ENCODE measurements around the gene IL17RA.

IL17RA gene

DNA sequence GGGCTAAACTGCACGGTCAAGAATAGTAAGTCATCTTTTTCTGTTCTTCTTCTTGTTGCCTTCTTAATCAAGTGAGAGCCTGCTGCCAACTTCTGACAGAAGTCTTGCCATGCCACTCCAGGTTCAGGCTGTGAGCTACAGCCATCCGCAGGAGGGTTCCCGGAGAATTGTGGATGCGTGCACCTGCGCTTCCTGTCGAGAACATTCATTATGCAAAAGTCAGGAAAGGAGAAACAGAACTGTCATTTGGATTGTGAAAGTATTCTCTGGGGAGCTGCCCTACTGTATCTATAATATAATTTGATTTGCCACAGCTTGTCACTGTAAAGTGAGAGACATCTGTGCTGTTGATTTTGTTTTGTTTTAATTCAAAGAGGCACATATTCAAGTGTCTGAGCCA is 12.3 kb downstream of the IL17RA start:
- TF ChIP-seq EZH2 (optimal IDR thresholded peaks at IDR 0.05; ENCODE audit: low read depth, low read length) (no peak), EZH2phosphoT487 (IDR thresholded peaks at IDR 0.05; ENCODE audit: low read length) (no peak), CTCF (IDR thresholded peaks at IDR 0.05; ENCODE audit: low read length) (no peak)
- H3K79me2 ChIP-seq (ENCODE audit: low read length), result peaks cover 4% of the 10 kb centered on the region; the same call in 1 of the 2 replicates
- H3K4me1 ChIP-seq (ENCODE audit: low read length), result no peaks in the 10 kb centered on the region
- no peaks in the 10 kb centered on the region for H3K9me2 ChIP-seq (replicated peaks; ENCODE audit: insufficient read depth, low read length)
- H3F3A ChIP-seq (ENCODE audit: insufficient read depth, low read length), result no peaks in the 10 kb centered on the region
- H3K4me2 ChIP-seq (ENCODE audit: low read depth, low read length), result no peak overlapping the region
- no peak overlapping the region for H2AFZ ChIP-seq (ENCODE audit: low read length)
- H4K20me1 ChIP-seq (ENCODE audit: insufficient read depth, low read length), result no peaks in the 10 kb centered on the region
- no peak overlapping the region for H3K9ac ChIP-seq (ENCODE audit: low read length)
- H3K27ac ChIP-seq (ENCODE audit: low read length), result no peak overlapping the region
- DNase-seq, result no peak
- no peaks in the 10 kb centered on the region for H3K27me3 ChIP-seq (replicated peaks; ENCODE audit: insufficient read depth, low read length)
- no peaks in the 10 kb centered on the region for H3K36me3 ChIP-seq (replicated peaks; ENCODE audit: insufficient read depth, low read length)
- H3K9me3 ChIP-seq (replicated peaks; ENCODE audit: insufficient read depth, low read length), result no peaks in the 10 kb centered on the region
- H3K4me3 ChIP-seq (ENCODE audit: low read length), result no peak overlapping the region

DNA sequence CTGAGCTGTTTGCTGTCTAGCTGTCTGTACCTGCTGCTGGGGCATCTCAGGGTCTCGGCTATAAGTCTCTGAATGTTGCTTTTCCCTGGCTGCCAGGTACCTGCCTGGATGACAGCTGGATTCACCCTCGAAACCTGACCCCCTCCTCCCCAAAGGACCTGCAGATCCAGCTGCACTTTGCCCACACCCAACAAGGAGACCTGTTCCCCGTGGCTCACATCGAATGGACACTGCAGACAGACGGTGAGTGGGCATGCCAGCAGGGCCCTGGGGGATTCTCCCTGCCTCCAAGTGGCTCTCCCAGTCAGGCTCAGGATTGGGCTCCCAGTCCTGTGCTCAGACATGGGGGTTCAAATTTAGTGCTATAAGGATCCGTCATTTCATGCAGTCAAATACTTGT is 12.9 kb downstream of the IL17RA start:
- Histone ChIP-seq H3K27ac (ENCODE audit: low read length) (no peak overlapping the region), H3K4me2 (ENCODE audit: low read depth, low read length) (no peak overlapping the region)

DNA sequence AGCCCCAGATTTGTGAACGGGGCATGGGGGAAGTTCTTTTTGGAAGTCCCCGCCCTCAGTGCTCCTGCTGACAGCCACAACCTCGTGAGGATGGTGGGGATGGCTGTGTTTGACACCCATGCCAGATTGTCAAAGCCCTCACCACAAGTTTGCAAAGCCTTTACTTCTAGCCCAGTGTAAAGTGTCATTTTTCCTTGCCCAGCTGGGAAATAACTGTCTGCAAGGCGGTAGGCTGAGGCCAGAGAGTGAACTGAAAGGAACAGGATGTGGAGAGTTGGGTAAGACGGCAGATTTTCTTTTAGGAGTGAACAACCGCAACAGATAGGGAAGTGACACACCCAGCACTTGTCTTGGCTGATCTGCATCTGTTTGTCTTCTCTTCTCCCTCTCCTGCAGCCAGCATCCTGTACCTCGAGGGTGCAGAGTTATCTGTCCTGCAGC is 13.6 kb downstream of the IL17RA start:
- H3K9me3 ChIP-seq (replicated peaks; ENCODE audit: insufficient read depth, low read length), result no peaks in the 10 kb centered on the region
- H3K4me3 ChIP-seq (ENCODE audit: low read length), result no peak overlapping the region
- TF ChIP-seq EZH2phosphoT487 (IDR thresholded peaks at IDR 0.05; ENCODE audit: low read length), result no peak
- no peak for TF ChIP-seq CTCF (IDR thresholded peaks at IDR 0.05; ENCODE audit: low read length)
- TF ChIP-seq EZH2 (optimal IDR thresholded peaks at IDR 0.05; ENCODE audit: low read depth, low read length), result no peak

More for the DNA sequence above, 12.9 kb downstream of the IL17RA start:
- DNase-seq, result no peak
- H3K36me3 ChIP-seq (replicated peaks; ENCODE audit: insufficient read depth, low read length), result no peaks in the 10 kb centered on the region
- TF ChIP-seq CTCF (IDR thresholded peaks at IDR 0.05; ENCODE audit: low read length), result no peak
- TF ChIP-seq EZH2 (optimal IDR thresholded peaks at IDR 0.05; ENCODE audit: low read depth, low read length), result no peak
- no peak for TF ChIP-seq EZH2phosphoT487 (IDR thresholded peaks at IDR 0.05; ENCODE audit: low read length)
- no peaks in the 10 kb centered on the region for H3K27me3 ChIP-seq (replicated peaks; ENCODE audit: insufficient read depth, low read length)
- H3K9me2 ChIP-seq (replicated peaks; ENCODE audit: insufficient read depth, low read length), result no peaks in the 10 kb centered on the region
- peaks cover 4% of the 10 kb centered on the region; the same call in 1 of the 2 replicates for H3K79me2 ChIP-seq (ENCODE audit: low read length)
- H3K4me1 ChIP-seq (ENCODE audit: low read length), result no peaks in the 10 kb centered on the region
- no peaks in the 10 kb centered on the region for H4K20me1 ChIP-seq (ENCODE audit: insufficient read depth, low read length)
- no peaks in the 10 kb centered on the region for H3K9me3 ChIP-seq (replicated peaks; ENCODE audit: insufficient read depth, low read length)
- H3K9ac ChIP-seq (ENCODE audit: low read length), result no peak overlapping the region
- H3K4me3 ChIP-seq (ENCODE audit: low read length), result no peak overlapping the region
- H3F3A ChIP-seq (ENCODE audit: insufficient read depth, low read length), result no peaks in the 10 kb centered on the region
- no peak overlapping the region for H2AFZ ChIP-seq (ENCODE audit: low read length)

More for the DNA sequence above, 13.6 kb downstream of the IL17RA start:
- Histone ChIP-seq H4K20me1 (ENCODE audit: insufficient read depth, low read length) (no peaks in the 10 kb centered on the region), H3K4me2 (ENCODE audit: low read depth, low read length) (no peak overlapping the region), H3F3A (ENCODE audit: insufficient read depth, low read length) (no peaks in the 10 kb centered on the region), H3K4me1 (ENCODE audit: low read length) (no peaks in the 10 kb centered on the region), H2AFZ (ENCODE audit: low read length) (no peak overlapping the region), H3K27me3 (replicated peaks; ENCODE audit: insufficient read depth, low read length) (no peaks in the 10 kb centered on the region), H3K79me2 (ENCODE audit: low read length) (peaks cover 3% of the 10 kb centered on the region; the same call in 1 of the 2 replicates), H3K27ac (ENCODE audit: low read length) (no peak overlapping the region), H3K9ac (ENCODE audit: low read length) (no peak overlapping the region), H3K9me2 (replicated peaks; ENCODE audit: insufficient read depth, low read length) (no peaks in the 10 kb centered on the region), H3K36me3 (replicated peaks; ENCODE audit: insufficient read depth, low read length) (no peaks in the 10 kb centered on the region)
- no peak for DNase-seq
